T1000 (cell line): ENCODE measurements around the gene RAF1.
"Not testable (repeated sequence)": the region's sequence is repeated elsewhere in the genome, so short reads cannot be mapped to it uniquely, and the experiment has no call there.

ENCODE experiments used
- DNase-seq: peaks from one replicate; lab custom pipeline; 2025; ENCODE audit warnings: mixed read lengths; lab: John Stamatoyannopoulos, UW

Gene RAF1

GRCh38 chr3:12663936-12664908 lies at the start of gene RAF1:
Gene RAF1 (minus strand): TSS chr3:12664117. CDS start chr3:12618721, 45,396 bp downstream.
- peak; percentile 97 for DNase-seq

- DNase-seq = no peak
These were observed 46.1 kb upstream of the RAF1 start for GRCh38 chr3:12710062-12710461.

- DNase-seq = no peak
These were observed 45.4 kb upstream of the RAF1 start for GRCh38 chr3:12709334-12709733.

- peak; percentile 86 for DNase-seq
These were observed 44.8 kb upstream of the RAF1 start for GRCh38 chr3:12708584-12709192.

GRCh38 chr3:12707449-12707848 lies 43.5 kb upstream of the RAF1 start:
- DNase-seq = no peak

GRCh38 chr3:12706504-12707253 lies 42.8 kb upstream of the RAF1 start:
- DNase-seq = peak; percentile 25

- no peak for DNase-seq
These were observed 42.1 kb upstream of the RAF1 start for GRCh38 chr3:12705981-12706380.

- no peak for DNase-seq
These were observed 41.5 kb upstream of the RAF1 start for GRCh38 chr3:12705374-12705926.

- DNase-seq = no peak
These were observed 38.6 kb upstream of the RAF1 start for GRCh38 chr3:12702501-12702900.

- DNase-seq = not testable (repeated sequence)
These were observed 37.7 kb upstream of the RAF1 start for GRCh38 chr3:12701601-12702000.

GRCh38 chr3:12700800-12701199 lies 36.9 kb upstream of the RAF1 start:
- no peak for DNase-seq

- no peak for DNase-seq
These were observed 32.0 kb upstream of the RAF1 start for GRCh38 chr3:12695916-12696315.

- DNase-seq = no peak
These were observed 31.2 kb upstream of the RAF1 start for GRCh38 chr3:12695112-12695511.

GRCh38 chr3:12692444-12692843 lies 28.5 kb upstream of the RAF1 start:
- no peak for DNase-seq

- DNase-seq = no peak
These were observed 26.2 kb upstream of the RAF1 start for GRCh38 chr3:12689997-12690711.

- no peak for DNase-seq
These were observed 24.0 kb upstream of the RAF1 start for GRCh38 chr3:12687948-12688347.

- no peak for DNase-seq
These were observed 22.2 kb upstream of the RAF1 start for GRCh38 chr3:12686096-12686495.

GRCh38 chr3:12681943-12682390 lies 18.1 kb upstream of the RAF1 start:
- no peak for DNase-seq

- DNase-seq = no peak
These were observed 17.4 kb upstream of the RAF1 start for GRCh38 chr3:12681089-12681942.

GRCh38 chr3:12679468-12679867 lies 15.6 kb upstream of the RAF1 start:
- DNase-seq = peak; percentile 79
